Adipocyte (in vitro differentiated cells): ENCODE measurements around the gene IL10RB.

Source experiments
- DNase-seq: peaks from one replicate; pipeline ENCODE4 v3.0.0-alpha.2; 2015; ENCODE audit warnings: low read depth
- H3K27me3 ChIP-seq: replicated peaks from 2 replicates; pipeline ENCODE4 v1.7.0; 2013; ENCODE audit warnings: mild to moderate bottlenecking, low read length, moderate library complexity; ENCODE audit not compliant: control insufficient read depth, insufficient read depth
- H3K36me3 ChIP-seq: 2 replicates; pipeline ENCODE4 v1.7.0; 2013; ENCODE audit warnings: low read length, mild to moderate bottlenecking, moderate library complexity; ENCODE audit not compliant: control insufficient read depth, insufficient read depth, severe bottlenecking
- H3K4me1 ChIP-seq: 2 replicates; pipeline ENCODE4 v1.7.0; 2013; ENCODE audit warnings: mild to moderate bottlenecking, low read length, moderate library complexity; ENCODE audit not compliant: control insufficient read depth, insufficient read depth
- H3K4me3 ChIP-seq: 2 replicates; pipeline ENCODE4 v1.7.0; 2013; ENCODE audit warnings: mild to moderate bottlenecking, low read length, moderate library complexity
- H3K9ac ChIP-seq: 2 replicates; pipeline ENCODE4 v1.7.0; 2013; ENCODE audit warnings: mild to moderate bottlenecking, low read length, moderate library complexity
- H3K9me3 ChIP-seq: 2 replicates; pipeline ENCODE4 v1.7.0; 2013; ENCODE audit warnings: mild to moderate bottlenecking, low read length, moderate library complexity; ENCODE audit not compliant: control insufficient read depth

IL10RB gene

GRCh38 chr21:33255404-33255803, 10.8 kb upstream of the IL10RB start:
- DNase-seq, result no peak
- no peak overlapping the region for H3K4me3 ChIP-seq
- no peak overlapping the region for H3K9ac ChIP-seq
- no peaks in the 10 kb centered on the region for H3K4me1 ChIP-seq
- H3K27me3 ChIP-seq, result no peaks in the 10 kb centered on the region
- no peaks in the 10 kb centered on the region for H3K9me3 ChIP-seq
- H3K36me3 ChIP-seq, result peaks cover 70% of the 10 kb centered on the region

DNA sequence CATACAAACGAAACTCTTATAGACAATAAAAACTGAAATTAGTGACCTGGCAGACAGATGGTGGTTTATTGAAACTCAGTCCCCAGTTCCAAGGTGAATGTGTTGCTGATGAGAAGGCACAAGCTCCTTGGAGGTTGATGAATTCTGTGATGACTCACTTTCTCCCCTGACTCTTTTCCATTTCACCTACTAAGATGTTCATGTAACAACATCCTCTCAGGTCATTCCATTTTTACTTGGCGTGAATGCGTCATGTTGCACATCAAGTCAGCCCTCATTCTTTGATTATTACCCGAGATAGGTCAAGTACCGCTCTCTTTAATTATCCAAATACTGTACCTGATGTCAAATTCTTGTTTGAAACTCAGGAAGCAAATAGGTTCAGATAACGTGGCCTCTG, 10.1 kb upstream of the IL10RB start:
- H3K4me3 ChIP-seq, result no peak overlapping the region
- H3K4me1 ChIP-seq, result no peaks in the 10 kb centered on the region
- H3K36me3 ChIP-seq, result peaks cover 65% of the 10 kb centered on the region
- no peaks in the 10 kb centered on the region for H3K9me3 ChIP-seq
- H3K27me3 ChIP-seq, result no peaks in the 10 kb centered on the region
- DNase-seq, result no peak
- no peak overlapping the region for H3K9ac ChIP-seq

DNA sequence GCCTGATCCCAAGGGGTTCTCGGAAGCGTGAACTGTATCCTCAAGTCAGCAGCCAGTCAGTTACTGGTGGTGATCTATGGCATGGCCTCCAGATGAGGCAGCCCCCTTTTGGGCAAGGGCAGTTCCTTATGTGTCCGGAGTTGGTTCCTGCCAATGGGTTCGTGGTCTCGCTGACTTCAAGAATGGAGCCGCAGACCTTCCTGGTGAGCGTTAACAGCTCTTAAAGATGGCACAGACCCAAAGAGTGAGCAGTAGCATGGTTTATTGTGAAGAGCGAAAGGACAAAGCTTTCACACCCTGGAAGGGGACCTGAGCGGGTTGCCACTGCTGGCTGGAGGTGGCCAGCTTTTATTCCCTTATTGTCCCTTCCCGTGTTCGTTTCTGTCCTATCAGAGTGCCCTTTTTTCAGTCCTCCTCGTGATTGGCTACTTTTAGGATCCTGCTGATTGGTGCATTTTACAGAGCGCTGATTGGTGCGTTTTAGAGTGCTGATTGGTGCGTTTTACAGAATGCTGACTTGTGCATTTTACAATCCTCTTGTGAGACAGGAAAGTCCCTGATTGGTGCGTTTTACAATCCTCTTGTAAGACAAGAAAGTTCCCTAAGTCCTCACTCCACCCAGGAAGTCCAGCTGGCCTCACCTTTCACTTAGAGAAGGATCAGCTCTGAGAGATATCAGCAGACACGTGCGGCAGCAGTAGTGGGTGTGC, 8.9 kb upstream of the IL10RB start:
- Histone ChIP-seq H3K9me3 (no peaks in the 10 kb centered on the region), H3K4me1 (no peaks in the 10 kb centered on the region), H3K4me3 (no peak overlapping the region), H3K36me3 (peaks cover 53% of the 10 kb centered on the region), H3K9ac (no peak overlapping the region), H3K27me3 (no peaks in the 10 kb centered on the region)
- DNase-seq, result no peak

DNA sequence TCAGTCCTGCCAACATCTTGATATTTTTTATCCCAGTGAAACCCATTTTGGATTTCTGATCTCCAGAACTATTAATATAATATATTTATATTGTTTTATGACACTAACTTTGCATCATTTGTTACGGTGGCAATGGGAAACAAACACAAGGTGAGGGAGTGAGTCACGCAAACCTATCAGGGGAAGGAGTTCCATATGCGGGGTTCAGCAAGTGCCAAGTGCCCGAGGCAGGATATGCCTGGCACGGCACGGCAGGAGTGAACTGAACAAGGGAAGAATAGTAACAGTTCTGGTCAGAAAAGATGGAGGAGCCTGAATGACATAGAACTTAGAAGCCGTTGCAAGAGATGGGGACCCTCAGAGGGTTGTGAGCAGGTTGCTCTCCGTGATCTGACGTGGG, 7.7 kb upstream of the IL10RB start:
- Histone ChIP-seq H3K36me3 (peaks cover 50% of the 10 kb centered on the region), H3K9me3 (no peaks in the 10 kb centered on the region), H3K27me3 (no peaks in the 10 kb centered on the region), H3K9ac (no peak overlapping the region), H3K4me3 (no peak overlapping the region), H3K4me1 (no peaks in the 10 kb centered on the region)
- DNase-seq, result no peak

DNA sequence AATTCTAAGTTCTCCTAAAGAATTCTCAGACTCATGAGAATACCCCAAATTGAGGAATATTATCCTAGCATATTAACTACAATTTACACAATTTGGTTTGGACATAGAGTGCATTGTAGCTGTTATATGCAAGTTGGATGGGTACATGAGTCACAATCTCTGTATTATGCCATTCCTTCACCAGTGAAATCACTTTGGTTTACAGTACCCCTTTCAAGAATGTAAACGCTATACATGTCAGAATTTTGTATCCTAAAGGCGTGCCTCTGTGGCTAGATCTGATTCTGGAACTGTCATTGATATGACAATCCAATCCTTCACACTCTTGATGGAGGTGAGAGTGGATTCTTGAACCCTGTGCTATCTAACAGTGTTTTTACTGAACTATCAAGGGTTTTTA, 6.7 kb upstream of the IL10RB start:
- Histone ChIP-seq H3K4me1 (no peaks in the 10 kb centered on the region), H3K9me3 (no peaks in the 10 kb centered on the region), H3K36me3 (peaks cover 43% of the 10 kb centered on the region), H3K4me3 (no peak overlapping the region), H3K9ac (no peak overlapping the region), H3K27me3 (no peaks in the 10 kb centered on the region)
- peak; percentile 60 for DNase-seq

DNA sequence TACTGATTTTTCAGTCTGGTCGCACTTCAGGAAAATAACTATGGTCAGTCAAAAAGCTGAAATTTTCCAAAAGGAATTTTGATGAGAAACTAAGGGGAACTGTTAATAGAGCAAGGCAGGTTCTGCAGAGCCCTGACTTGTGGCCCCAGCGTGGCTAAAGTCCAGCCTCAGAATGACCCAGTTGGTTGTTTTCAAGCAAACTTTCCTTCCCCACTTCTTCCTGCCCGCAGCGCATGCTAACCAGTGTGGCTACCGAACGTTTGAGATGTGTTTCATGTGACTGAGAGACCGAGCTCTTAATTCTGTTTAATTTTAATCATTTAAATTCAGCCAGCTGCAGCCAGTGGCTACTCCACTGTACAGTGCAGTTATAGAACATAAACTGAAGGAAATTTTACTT, 6.2 kb upstream of the IL10RB start:
- Histone ChIP-seq H3K9ac (no peak overlapping the region), H3K4me1 (no peaks in the 10 kb centered on the region), H3K9me3 (no peaks in the 10 kb centered on the region), H3K36me3 (peaks cover 37% of the 10 kb centered on the region), H3K4me3 (no peak overlapping the region), H3K27me3 (no peaks in the 10 kb centered on the region)
- no peak for DNase-seq

GRCh38 chr21:33261635-33262034, 4.5 kb upstream of the IL10RB start:
- peaks cover 22% of the 10 kb centered on the region for H3K36me3 ChIP-seq
- H3K9me3 ChIP-seq, result no peaks in the 10 kb centered on the region
- H3K4me3 ChIP-seq, result no peak overlapping the region
- no peak overlapping the region for H3K9ac ChIP-seq
- H3K27me3 ChIP-seq, result no peaks in the 10 kb centered on the region
- H3K4me1 ChIP-seq, result peaks cover 6% of the 10 kb centered on the region
- peak; percentile 74 for DNase-seq

DNA sequence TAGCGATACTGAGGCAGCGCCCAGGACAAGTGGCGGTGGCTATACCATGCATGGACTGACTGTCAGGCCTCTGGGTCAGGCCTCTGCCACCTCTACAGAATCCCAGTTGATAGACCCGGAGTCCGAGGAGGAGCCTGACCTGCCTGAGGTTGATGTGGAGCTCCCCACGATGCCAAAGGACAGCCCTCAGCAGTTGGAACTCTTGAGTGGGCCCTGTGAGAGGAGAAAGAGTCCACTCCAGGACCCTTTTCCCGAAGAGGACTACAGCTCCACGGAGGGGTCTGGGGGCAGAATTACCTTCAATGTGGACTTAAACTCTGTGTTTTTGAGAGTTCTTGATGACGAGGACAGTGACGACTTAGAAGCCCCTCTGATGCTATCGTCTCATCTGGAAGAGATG, 3.2 kb upstream of the IL10RB start:
- Histone ChIP-seq H3K9ac (no peak overlapping the region), H3K36me3 (peaks cover 11% of the 10 kb centered on the region), H3K9me3 (no peaks in the 10 kb centered on the region), H3K27me3 (no peaks in the 10 kb centered on the region), H3K4me3 (no peak overlapping the region), H3K4me1 (peaks cover 17% of the 10 kb centered on the region)
- DNase-seq, result no peak

DNA sequence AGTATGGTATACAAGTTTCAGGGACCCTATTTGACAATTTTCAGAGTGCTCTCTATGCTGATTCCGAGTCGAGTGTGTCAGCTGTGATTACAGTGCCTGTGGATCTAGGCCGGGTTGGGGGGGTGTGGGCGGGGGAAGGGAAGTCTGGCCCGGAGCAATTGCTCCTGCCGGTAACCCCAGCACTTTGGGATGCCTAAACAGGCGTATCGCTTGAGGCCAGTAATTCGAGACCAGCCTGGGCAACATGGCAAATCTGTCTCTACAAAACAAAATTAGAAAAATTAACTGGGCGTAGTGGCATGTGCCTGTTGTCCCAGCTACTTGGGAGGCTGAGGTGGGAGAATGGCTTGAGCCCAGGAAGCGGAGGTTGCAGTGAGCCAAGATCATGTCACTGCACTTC, 1.6 kb upstream of the IL10RB start:
- no peak overlapping the region for H3K9ac ChIP-seq
- DNase-seq, result no peak
- no peak overlapping the region for H3K4me3 ChIP-seq
- no peaks in the 10 kb centered on the region for H3K27me3 ChIP-seq
- no peaks in the 10 kb centered on the region for H3K9me3 ChIP-seq
- H3K36me3 ChIP-seq, result peaks cover 20% of the 10 kb centered on the region
- H3K4me1 ChIP-seq, result peaks cover 26% of the 10 kb centered on the region

DNA sequence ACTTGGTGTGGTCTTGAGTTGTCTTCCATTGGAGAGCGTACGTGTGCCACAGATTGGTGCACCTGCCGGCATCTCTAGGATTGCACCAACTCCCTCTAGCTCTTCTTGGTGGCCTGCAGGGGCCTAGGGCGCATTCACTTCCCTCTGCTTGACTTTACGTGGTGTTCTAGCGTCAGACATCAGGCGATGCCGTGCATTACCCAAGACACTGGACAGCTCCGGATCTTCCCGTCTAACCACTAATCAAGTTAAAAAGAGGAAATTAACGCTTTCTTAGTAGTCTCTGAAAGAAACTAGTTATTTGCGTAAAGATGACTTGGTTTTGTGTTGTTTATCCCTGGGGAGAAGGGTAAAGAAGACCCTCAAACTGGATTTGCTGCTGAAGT, 510 bp upstream of the IL10RB start:
- H3K4me3 ChIP-seq, result peak overlapping the region; percentile 92
- DNase-seq, result no peak

GRCh38 chr21:33266789-33267135, 595 bp downstream of the IL10RB start:
- Histone ChIP-seq H3K36me3 (peaks cover 20% of the 10 kb centered on the region), H3K4me1 (peaks cover 44% of the 10 kb centered on the region), H3K27me3 (no peaks in the 10 kb centered on the region), H3K4me3 (peak overlapping the region; percentile 92), H3K9me3 (no peaks in the 10 kb centered on the region), H3K9ac (peak overlapping the region; percentile 92)
- peak; percentile 6 for DNase-seq

More for the DNA sequence above, 510 bp upstream of the IL10RB start:
- Histone ChIP-seq H3K36me3 (peaks cover 20% of the 10 kb centered on the region), H3K27me3 (no peaks in the 10 kb centered on the region), H3K9me3 (no peaks in the 10 kb centered on the region), H3K9ac (peak overlapping the region; percentile 92), H3K4me1 (peaks cover 35% of the 10 kb centered on the region)

DNA sequence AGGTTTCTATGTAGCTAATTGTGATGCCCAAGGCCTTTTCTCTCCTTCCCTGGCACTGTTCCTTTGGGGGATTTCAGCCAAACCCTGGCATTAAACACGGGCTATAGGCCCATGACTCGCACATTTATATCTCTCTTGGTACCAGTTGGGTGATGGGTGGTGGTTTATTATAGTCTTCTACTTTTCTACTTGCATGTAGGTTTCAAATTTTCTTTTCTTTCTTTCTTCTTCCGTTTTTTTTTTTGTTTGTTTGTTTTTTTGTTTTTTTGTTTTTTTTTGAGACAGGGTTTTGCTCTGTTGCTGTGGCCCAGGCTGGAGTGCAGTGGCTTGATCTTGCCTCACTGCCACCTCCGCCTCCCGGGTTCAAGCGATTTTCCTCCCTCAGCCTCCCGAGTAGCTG, 1.1 kb downstream of the IL10RB start:
- Histone ChIP-seq H3K4me3 (peak overlapping the region; percentile 92), H3K36me3 (peaks cover 20% of the 10 kb centered on the region), H3K4me1 (peaks cover 48% of the 10 kb centered on the region), H3K9me3 (no peaks in the 10 kb centered on the region), H3K27me3 (no peaks in the 10 kb centered on the region), H3K9ac (peak overlapping the region; percentile 92)
- DNase-seq, result peak; percentile 19
